Measurements from ENCODE around the gene NRL. TPM values are rescaled to one million over a fixed set of nuclear protein-coding genes. Genes with fewer than 3 reads are reported as not detected.

Gene NRL
- total RNA-seq, 1 experiment from 2014 or later: 1.3 TPM

- Mint-ChIP-seq H3K27ac (no peak overlapping the region), H3K9me3 (no peaks in the 10 kb centered on the region), H3K4me1 (no peaks in the 10 kb centered on the region), H3K36me3 (no peaks in the 10 kb centered on the region), H3K27me3 (ENCODE audit: low read depth) (no peaks in the 10 kb centered on the region), H3K4me3 (no peak overlapping the region)
- TF ChIP-seq CTCF (IDR thresholded peaks at IDR 0.05): no peak
- TF ChIP-seq EMX1 (CRISPR knock-in tag; IDR thresholded peaks at IDR 0.05): no peak
- TF ChIP-seq ZNF416 (CRISPR knock-in tag; IDR thresholded peaks at IDR 0.05): no peak
- TF ChIP-seq PRDM15 (CRISPR knock-in tag; IDR thresholded peaks at IDR 0.05): no peak
- TF ChIP-seq CBFB (CRISPR knock-in tag; IDR thresholded peaks at IDR 0.05; ENCODE audit: low read depth): no peak
- no peak for TF ChIP-seq NR1H2 (CRISPR knock-in tag; IDR thresholded peaks at IDR 0.05)
- TF ChIP-seq, protein P1, sequence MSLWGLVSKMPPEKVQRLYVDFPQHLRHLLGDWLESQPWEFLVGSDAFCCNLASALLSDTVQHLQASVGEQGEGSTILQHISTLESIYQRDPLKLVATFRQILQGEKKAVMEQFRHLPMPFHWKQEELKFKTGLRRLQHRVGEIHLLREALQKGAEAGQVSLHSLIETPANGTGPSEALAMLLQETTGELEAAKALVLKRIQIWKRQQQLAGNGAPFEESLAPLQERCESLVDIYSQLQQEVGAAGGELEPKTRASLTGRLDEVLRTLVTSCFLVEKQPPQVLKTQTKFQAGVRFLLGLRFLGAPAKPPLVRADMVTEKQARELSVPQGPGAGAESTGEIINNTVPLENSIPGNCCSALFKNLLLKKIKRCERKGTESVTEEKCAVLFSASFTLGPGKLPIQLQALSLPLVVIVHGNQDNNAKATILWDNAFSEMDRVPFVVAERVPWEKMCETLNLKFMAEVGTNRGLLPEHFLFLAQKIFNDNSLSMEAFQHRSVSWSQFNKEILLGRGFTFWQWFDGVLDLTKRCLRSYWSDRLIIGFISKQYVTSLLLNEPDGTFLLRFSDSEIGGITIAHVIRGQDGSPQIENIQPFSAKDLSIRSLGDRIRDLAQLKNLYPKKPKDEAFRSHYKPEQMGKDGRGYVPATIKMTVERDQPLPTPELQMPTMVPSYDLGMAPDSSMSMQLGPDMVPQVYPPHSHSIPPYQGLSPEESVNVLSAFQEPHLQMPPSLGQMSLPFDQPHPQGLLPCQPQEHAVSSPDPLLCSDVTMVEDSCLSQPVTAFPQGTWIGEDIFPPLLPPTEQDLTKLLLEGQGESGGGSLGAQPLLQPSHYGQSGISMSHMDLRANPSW (CRISPR knock-in tag; conservative IDR thresholded peaks at IDR 0.05; ENCODE audit: low read depth): no peak
- TF ChIP-seq, protein P2, sequence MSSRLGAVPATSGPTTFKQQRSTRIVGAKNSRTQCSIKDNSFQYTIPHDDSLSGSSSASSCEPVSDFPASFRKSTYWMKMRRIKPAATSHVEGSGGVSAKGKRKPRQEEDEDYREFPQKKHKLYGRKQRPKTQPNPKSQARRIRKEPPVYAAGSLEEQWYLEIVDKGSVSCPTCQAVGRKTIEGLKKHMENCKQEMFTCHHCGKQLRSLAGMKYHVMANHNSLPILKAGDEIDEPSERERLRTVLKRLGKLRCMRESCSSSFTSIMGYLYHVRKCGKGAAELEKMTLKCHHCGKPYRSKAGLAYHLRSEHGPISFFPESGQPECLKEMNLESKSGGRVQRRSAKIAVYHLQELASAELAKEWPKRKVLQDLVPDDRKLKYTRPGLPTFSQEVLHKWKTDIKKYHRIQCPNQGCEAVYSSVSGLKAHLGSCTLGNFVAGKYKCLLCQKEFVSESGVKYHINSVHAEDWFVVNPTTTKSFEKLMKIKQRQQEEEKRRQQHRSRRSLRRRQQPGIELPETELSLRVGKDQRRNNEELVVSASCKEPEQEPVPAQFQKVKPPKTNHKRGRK (CRISPR knock-in tag; IDR thresholded peaks at IDR 0.05; ENCODE audit: borderline replicate concordance): no peak
- TF ChIP-seq FOXK1 (CRISPR knock-in tag; IDR thresholded peaks at IDR 0.05): no peak
- no peak for TF ChIP-seq RORB (CRISPR knock-in tag; IDR thresholded peaks at IDR 0.05)
- TF ChIP-seq, protein P3, sequence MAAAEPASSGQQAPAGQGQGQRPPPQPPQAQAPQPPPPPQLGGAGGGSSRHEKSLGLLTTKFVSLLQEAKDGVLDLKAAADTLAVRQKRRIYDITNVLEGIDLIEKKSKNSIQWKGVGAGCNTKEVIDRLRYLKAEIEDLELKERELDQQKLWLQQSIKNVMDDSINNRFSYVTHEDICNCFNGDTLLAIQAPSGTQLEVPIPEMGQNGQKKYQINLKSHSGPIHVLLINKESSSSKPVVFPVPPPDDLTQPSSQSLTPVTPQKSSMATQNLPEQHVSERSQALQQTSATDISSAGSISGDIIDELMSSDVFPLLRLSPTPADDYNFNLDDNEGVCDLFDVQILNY (CRISPR knock-in tag; IDR thresholded peaks at IDR 0.05): no peak
- DNase-seq (ENCODE audit: low spot score) (no peak), ATAC-seq (no peak)
- CTCF ChIA-PET: interaction anchor here (0.9 to 6.0 kb wide), 3 partner anchors 30 to 96 kb away, joined by 3 to 27 read pairs (median 3); partner anchors contain the start of genes IRF9 and PCK2
- POLR2A ChIA-PET: interaction anchor here (0.6 kb wide), 1 partner anchor 24 kb away, joined by 4 read pairs; no protein-coding TSS in a partner anchor
These were observed 49.9 kb downstream of the NRL start for GRCh38 chr14:24064856-24065255.

GRCh38 chr14:24064091-24064795 lies 50.5 kb downstream of the NRL start:
- ATAC-seq (no peak), DNase-seq (ENCODE audit: low spot score) (no peak)
- ChIA-PET POLR2A (no interaction called here), CTCF (interaction anchor here (0.5 to 6.0 kb wide), 5 partner anchors 25 to 97 kb away, joined by 3 to 27 read pairs (median 3); partner anchors contain the start of genes IRF9 and PCK2)
- H3K4me3 Mint-ChIP-seq: no peak overlapping the region
- no peaks in the 10 kb centered on the region for H3K27me3 Mint-ChIP-seq (ENCODE audit: low read depth)
- no peaks in the 10 kb centered on the region for H3K9me3 Mint-ChIP-seq
- no peak overlapping the region for H3K27ac Mint-ChIP-seq
- H3K4me1 Mint-ChIP-seq: no peaks in the 10 kb centered on the region
- no peaks in the 10 kb centered on the region for H3K36me3 Mint-ChIP-seq
- TF ChIP-seq, protein P4, sequence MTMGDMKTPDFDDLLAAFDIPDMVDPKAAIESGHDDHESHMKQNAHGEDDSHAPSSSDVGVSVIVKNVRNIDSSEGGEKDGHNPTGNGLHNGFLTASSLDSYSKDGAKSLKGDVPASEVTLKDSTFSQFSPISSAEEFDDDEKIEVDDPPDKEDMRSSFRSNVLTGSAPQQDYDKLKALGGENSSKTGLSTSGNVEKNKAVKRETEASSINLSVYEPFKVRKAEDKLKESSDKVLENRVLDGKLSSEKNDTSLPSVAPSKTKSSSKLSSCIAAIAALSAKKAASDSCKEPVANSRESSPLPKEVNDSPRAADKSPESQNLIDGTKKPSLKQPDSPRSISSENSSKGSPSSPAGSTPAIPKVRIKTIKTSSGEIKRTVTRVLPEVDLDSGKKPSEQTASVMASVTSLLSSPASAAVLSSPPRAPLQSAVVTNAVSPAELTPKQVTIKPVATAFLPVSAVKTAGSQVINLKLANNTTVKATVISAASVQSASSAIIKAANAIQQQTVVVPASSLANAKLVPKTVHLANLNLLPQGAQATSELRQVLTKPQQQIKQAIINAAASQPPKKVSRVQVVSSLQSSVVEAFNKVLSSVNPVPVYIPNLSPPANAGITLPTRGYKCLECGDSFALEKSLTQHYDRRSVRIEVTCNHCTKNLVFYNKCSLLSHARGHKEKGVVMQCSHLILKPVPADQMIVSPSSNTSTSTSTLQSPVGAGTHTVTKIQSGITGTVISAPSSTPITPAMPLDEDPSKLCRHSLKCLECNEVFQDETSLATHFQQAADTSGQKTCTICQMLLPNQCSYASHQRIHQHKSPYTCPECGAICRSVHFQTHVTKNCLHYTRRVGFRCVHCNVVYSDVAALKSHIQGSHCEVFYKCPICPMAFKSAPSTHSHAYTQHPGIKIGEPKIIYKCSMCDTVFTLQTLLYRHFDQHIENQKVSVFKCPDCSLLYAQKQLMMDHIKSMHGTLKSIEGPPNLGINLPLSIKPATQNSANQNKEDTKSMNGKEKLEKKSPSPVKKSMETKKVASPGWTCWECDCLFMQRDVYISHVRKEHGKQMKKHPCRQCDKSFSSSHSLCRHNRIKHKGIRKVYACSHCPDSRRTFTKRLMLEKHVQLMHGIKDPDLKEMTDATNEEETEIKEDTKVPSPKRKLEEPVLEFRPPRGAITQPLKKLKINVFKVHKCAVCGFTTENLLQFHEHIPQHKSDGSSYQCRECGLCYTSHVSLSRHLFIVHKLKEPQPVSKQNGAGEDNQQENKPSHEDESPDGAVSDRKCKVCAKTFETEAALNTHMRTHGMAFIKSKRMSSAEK (CRISPR knock-in tag; IDR thresholded peaks at IDR 0.05; ENCODE audit: borderline replicate concordance): no peak
- TF ChIP-seq, protein P2 (CRISPR knock-in tag; IDR thresholded peaks at IDR 0.05; ENCODE audit: borderline replicate concordance): no peak
- TF ChIP-seq MXD4 (CRISPR knock-in tag; IDR thresholded peaks at IDR 0.05; ENCODE audit: borderline replicate concordance) (no peak), FOXK1 (CRISPR knock-in tag; IDR thresholded peaks at IDR 0.05) (no peak), ERG (CRISPR knock-in tag; IDR thresholded peaks at IDR 0.05) (no peak)
